Neuron (in vitro differentiated cells): Measurements from ENCODE around the gene FCHO2.

Experiments used
- H2AFZ ChIP-seq: one replicate; pipeline ENCODE4 v1.6.1; 2013; ENCODE audit warnings: low read depth, mild to moderate bottlenecking, inconsistent platforms, low read length, moderate library complexity
- H3K27me3 ChIP-seq: one replicate; pipeline ENCODE4 v1.6.1; 2013; ENCODE audit warnings: low read length; ENCODE audit not compliant: insufficient read depth
- H3K36me3 ChIP-seq: one replicate; pipeline ENCODE4 v1.6.1; 2013; ENCODE audit warnings: low read length; ENCODE audit not compliant: insufficient read depth
- H3K4me1 ChIP-seq: one replicate; pipeline ENCODE4 v1.6.1; 2013; ENCODE audit warnings: low read length; ENCODE audit not compliant: insufficient read depth
- H3K4me3 ChIP-seq: 2 replicates; pipeline ENCODE4 v1.5.1; 2013; ENCODE audit warnings: mild to moderate bottlenecking, low read length, moderate library complexity
- H3K9me3 ChIP-seq: one replicate; pipeline ENCODE4 v1.6.1; 2013; ENCODE audit warnings: low read length

The FCHO2 gene

DNA sequence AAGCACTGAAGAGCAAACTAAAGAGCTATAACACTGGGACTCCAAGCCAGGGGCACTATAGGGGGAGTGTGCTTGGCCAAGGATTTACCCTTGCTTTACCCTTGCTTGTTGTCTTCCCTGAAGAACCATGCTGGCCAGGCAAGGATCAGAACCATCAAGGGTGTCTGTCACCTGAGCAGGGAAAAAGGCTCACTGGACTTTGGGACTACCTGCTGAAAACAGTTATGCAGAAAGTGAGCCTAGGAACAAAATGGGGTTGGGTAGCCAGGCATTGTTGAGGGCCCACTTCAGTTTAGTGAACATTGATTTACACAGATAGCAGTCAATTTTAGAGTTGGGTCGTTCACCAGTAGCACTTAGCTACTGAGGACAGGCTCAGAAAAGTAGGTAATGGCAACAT, 156.5 kb downstream of the FCHO2 start:
- H3K27me3 ChIP-seq, result peaks cover 23% of the 10 kb centered on the region
- H3K9me3 ChIP-seq, result no peaks in the 10 kb centered on the region
- no peaks in the 10 kb centered on the region for H3K4me1 ChIP-seq
- H2AFZ ChIP-seq, result no peak overlapping the region
- H3K36me3 ChIP-seq, result no peaks in the 10 kb centered on the region
- H3K4me3 ChIP-seq, result no peak overlapping the region

DNA sequence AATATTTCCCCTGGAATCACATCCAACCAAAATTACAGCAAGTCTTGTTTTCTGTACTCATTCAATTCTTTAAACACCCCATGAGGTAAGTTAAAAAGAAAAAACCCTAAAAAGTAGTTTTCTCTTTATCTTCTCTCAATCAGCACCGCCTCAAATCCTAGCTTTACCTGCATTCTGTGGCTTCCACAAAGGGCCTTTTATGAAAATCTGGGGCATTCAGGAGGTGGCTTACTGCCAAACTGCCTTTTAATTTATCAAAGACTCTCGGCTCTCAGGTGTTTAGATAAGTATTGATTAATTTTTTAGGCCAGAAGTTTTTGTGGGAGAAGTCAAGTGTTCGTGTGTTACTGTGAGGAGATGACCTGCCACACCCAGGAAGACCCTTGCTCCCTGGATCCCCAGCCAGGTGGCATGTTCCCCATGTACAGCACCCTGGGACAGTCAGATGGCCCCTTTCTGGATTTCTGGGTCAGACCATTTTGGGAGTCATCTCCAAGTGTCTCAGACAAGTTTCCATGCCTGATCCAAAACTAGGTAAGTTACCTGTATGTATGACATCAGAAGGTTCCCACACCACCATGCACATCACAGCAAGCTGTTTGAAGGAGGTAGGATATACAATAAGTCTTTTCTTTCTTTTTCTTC, 158.3 kb downstream of the FCHO2 start:
- Histone ChIP-seq H3K4me3 (no peak overlapping the region), H3K9me3 (no peaks in the 10 kb centered on the region), H2AFZ (no peak overlapping the region), H3K4me1 (no peaks in the 10 kb centered on the region), H3K36me3 (no peaks in the 10 kb centered on the region), H3K27me3 (peaks cover 38% of the 10 kb centered on the region)

DNA sequence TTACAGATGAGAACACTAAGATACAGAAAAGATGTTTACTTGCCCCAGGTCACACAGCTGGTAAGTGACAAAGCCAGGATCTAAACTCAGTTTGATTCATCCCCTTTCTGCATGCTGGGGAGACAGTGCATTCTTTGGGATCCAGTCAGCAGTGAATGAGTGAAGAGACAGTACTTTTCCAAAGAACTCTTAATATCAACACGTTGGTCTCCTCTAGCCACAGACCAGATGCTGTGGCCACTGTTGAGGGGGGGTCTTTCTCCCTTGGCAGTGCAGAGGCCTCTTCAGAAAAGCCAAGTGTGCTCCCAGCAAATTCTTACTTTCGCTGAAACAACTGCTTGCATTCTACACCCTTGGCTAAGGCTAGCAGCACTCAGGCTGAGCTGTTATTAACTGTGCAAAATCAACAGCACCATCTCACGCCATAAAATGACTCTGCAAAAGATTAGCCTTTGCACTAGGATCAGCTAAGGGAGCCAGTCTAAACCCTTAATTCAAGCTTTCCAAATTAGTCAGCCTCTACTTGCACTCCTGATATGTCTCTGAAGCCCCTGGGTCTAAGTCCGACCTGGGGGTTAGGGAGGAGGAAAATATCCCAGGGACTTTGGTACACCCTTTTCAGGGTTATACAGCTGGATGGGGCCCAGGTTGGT, 159.7 kb downstream of the FCHO2 start:
- Histone ChIP-seq H3K27me3 (peaks cover 52% of the 10 kb centered on the region), H3K36me3 (no peaks in the 10 kb centered on the region), H3K4me3 (no peak overlapping the region), H3K9me3 (no peaks in the 10 kb centered on the region), H3K4me1 (no peaks in the 10 kb centered on the region), H2AFZ (no peak overlapping the region)

DNA sequence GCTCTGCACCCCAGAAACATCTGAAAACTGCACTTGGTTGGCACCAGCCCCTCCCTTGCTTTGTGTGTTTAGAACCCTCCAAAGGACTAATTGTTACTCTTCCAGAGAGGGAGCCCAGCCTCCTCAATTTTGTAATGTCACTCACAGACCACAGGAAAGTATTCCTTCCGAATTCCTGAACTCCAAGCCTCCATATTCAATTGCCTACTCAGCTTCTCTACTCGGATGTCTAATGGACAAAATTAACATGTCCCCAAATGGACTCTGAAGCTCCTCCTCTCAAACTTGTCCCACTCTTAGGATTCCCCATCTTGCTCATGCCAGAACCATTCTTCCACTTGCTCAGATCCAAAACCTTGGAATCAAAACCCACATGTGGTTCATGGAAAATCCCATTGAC, 160.7 kb downstream of the FCHO2 start:
- no peak overlapping the region for H3K4me3 ChIP-seq
- no peak overlapping the region for H2AFZ ChIP-seq
- peaks cover 62% of the 10 kb centered on the region for H3K27me3 ChIP-seq

DNA sequence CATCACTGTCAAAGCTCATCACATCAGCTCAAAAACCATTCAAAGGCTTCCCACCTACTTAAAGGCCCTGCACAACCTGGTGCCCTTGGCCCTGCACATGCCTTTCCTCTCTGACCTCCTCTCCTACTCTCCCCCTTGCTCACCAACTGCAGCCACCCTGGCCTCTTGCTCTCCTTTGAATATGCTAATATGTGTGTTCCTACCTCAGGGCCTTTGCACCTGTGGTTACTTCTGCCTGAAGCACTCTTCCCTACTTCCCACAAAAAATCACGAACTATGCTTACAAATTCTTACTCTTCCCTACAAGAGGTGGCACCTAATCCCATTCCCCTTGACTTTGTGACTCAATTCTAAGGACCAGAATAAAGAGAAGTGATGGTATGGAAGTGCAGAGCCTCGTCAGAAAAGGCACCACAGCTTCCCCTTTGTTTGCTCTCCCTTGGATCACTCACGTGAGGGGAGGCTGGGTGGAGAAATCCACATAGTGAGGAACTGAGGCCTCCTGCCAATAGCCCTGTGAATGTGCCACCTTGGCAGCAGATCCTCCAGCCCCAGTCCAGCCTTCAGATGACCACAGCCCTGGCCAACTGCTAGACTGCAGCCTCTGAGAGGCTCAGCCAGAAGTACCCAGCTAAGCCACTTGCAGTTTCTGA, 161.4 kb downstream of the FCHO2 start:
- Histone ChIP-seq H3K4me1 (peaks cover 5% of the 10 kb centered on the region), H3K9me3 (no peaks in the 10 kb centered on the region), H3K27me3 (peaks cover 68% of the 10 kb centered on the region), H3K36me3 (no peaks in the 10 kb centered on the region), H2AFZ (no peak overlapping the region), H3K4me3 (no peak overlapping the region)

More for the DNA sequence above, 160.7 kb downstream of the FCHO2 start:
- H3K4me1 ChIP-seq, result peaks cover 5% of the 10 kb centered on the region
- no peaks in the 10 kb centered on the region for H3K9me3 ChIP-seq
- no peaks in the 10 kb centered on the region for H3K36me3 ChIP-seq

DNA sequence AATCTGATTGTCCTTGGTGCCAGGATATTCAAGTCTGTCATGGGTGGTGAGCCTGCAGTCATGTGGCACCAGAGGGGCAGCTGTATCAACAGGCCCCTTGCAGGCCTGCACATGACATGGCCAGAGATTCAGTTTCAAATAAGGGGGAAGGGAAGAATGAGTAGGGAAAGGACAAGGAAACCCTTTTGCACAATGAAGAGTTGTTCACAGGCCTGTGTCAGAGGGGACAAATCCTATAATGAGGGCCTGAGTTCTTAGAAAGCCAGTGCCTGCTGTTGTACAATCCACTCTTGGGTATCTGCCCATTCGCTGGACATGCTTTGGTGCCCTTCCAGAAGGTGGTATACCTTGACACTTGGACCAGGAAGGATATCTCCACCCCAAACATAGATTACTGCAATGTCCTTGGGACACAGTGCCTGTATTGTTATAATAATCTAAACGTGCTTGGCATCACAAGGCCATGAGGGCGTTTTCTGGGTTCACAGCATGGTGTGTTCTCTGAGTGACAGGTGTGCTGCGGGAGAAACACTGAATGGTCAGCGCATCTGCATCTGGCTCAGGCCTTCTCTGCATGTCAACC, 162.6 kb downstream of the FCHO2 start:
- Histone ChIP-seq H2AFZ (no peak overlapping the region), H3K9me3 (no peaks in the 10 kb centered on the region), H3K36me3 (no peaks in the 10 kb centered on the region), H3K4me1 (peaks cover 5% of the 10 kb centered on the region), H3K4me3 (no peak overlapping the region), H3K27me3 (peaks cover 78% of the 10 kb centered on the region)

DNA sequence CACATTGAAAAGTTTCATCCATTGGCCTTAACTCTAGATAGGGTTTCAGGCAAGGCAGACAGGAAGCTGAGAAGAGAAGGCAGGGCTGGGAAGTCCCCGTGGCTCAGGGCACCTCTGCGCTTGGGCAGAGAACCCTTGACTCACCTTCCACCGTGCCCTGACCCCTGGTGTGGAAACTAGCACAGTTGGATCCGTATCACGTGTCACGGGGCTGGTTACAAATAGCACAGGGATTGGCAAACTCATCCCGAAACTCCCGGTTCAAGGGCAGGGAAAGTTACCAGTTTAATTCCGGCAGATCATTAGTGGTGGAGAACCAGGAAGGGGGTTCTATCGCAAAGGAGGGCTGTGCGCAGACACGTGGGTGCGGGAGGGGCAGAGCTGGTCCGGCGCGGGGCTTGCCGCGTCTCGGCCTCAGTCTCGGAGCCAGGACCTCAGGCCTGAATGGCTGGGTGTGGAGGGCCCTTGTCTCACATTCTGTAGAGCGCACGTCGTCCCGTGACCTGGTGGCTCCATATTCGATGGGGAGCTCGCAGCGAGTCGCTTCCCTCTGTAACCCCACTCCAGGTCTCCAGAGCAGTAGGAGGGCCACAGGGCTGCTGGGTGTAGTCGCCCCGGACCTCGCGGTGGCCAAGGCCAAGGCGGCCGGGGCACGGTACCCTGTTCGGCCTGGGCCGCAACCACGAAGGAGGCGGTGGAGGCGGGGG, 163.8 kb downstream of the FCHO2 start:
- no peaks in the 10 kb centered on the region for H3K36me3 ChIP-seq
- no peak overlapping the region for H3K4me3 ChIP-seq
- peaks cover 88% of the 10 kb centered on the region for H3K27me3 ChIP-seq

DNA sequence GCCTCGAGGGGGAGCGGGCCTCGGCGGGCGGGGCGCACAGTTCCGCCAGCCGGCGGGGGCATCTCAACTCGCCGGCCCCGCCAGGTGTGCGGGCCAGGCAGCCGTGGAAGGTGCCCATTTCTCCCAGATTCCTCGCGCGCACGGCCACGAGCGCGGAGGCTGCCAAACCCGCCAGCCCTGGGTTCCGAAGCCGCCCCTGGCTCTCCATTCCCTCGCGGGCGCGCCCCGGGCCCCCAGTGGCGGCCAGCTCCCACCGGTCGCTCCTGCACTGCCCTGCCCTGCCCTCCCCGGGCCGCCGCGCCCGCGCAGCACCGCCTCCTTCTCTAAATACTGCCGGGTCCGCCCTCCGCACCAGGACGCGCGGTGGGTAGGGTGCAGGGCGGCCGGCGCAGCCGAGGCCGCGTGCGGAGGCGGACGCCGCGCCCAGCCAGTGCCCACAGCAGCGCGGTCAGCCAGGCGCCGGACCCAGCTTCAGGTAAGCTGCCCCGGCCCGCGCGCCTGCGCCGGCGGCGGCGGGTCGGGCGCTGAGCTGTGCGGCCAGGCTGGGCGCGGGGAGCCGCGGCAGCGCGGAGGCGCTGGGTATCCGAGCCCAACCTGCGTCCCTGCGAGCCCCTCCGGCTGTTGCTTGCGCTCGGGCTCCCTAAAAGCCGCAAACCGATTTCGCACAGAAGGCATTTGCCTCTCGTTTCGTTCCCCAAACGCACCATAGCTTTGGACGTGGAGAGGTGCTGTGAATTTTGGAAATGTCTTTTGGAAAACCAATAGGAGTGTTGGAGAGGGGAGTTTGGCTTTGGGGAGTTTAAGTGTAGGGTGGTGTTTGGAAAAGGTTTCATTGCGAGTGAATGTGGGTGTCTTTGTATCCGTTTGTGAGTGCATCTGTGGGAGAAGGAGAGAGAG, 164.6 kb downstream of the FCHO2 start, which contains the start of gene TMEM171:
Gene TMEM171, plus strand, starts transcription at position 354 of the 897 bp plus-strand sequence. CDS start 2,799 bp downstream, outside the sequence.
- H3K4me1 ChIP-seq, result peaks cover 5% of the 10 kb centered on the region
- no peaks in the 10 kb centered on the region for H3K36me3 ChIP-seq
- H3K27me3 ChIP-seq, result peaks cover 81% of the 10 kb centered on the region
- no peak within 1 kb of the TSS for H2AFZ ChIP-seq
- peak within 1 kb of the TSS; percentile 11 for H3K4me3 ChIP-seq
- H3K9me3 ChIP-seq, result no peaks in the 10 kb centered on the region

More for the DNA sequence above, 163.8 kb downstream of the FCHO2 start:
- no peaks in the 10 kb centered on the region for H3K9me3 ChIP-seq
- no peak overlapping the region for H2AFZ ChIP-seq
- peaks cover 5% of the 10 kb centered on the region for H3K4me1 ChIP-seq

DNA sequence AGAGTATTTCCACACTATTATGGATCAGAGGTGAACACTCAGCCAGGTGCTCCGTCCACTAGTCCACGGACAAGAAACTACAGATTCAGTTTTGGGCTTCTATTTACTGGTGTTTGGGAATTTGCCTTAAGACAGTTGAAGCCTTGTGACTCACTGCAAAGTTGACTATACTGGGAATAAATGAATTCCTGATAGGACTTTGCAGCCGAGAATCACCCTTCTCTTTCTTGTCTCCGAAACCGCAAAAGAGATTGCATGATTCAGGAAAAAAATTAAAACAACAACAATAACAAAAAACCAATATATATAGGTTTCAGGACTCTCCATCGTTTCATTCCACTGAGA, 165.2 kb downstream of the FCHO2 start:
- Histone ChIP-seq H3K36me3 (no peaks in the 10 kb centered on the region), H3K4me3 (no peak overlapping the region), H3K4me1 (peaks cover 5% of the 10 kb centered on the region), H3K9me3 (no peaks in the 10 kb centered on the region), H2AFZ (no peak overlapping the region), H3K27me3 (peaks cover 76% of the 10 kb centered on the region)

DNA sequence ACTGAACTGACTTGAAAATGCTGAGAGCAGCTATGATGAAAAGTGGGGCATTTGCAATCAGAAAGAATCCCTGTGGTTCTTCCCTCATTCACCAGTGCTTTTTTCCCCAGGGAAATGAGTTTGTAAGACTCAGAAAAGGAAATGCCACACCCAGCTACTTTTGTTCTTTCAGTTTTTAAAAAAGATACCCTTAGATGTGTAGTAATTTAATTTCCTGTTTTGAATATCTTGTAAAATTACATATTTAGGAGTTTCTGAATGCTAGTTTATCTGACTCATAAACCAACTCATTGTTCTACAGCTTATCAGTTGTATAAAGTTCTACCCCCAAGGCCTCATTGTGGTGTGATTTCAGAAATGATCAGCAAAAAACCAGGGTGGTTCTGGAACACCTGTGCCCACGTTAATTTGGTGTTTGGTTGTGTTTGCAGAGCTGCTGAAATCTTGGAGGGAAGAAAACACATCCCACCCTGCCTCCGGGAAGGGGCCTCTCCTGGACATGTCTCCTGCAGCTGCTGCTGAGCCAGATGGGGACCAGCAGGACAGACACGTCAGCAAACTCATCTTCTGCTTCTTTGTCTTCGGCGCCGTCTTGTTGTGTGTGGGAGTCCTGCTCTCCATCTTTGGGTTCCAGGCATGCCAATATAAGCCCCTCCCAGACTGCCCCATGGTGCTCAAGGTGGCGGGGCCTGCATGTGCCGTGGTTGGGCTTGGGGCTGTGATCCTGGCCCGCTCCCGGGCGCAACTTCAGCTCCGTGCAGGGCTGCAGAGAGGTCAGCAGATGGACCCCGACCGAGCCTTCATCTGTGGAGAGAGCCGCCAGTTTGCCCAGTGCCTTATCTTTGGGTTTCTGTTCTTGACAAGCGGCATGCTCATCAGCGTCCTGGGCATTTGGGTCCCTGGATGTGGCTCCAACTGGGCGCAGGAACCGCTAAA, 167.3 kb downstream of the FCHO2 start:
- Histone ChIP-seq H3K27me3 (peaks cover 63% of the 10 kb centered on the region), H3K9me3 (no peaks in the 10 kb centered on the region), H3K4me1 (peaks cover 5% of the 10 kb centered on the region), H3K4me3 (no peak overlapping the region), H2AFZ (no peak overlapping the region), H3K36me3 (no peaks in the 10 kb centered on the region)

DNA sequence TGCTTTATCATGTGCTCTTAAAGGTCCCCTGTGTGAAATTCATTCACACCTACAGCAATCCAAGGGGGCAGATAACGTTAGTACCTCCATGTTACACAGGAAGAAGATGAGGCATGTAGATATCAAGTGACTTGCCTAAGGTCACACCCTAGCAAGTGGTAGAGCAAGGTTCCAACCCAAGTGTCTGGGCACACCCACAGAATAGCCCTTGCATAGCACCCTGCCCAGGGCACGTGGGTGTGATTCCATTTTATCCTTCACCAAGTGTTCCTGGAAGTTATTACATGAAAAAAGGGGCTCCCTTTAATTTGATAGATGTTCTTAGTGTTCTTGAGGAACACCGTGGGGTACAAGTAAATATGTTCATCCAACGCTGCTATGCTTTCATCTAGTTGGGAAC, 169.4 kb downstream of the FCHO2 start:
- H3K36me3 ChIP-seq, result no peaks in the 10 kb centered on the region
- H3K27me3 ChIP-seq, result peaks cover 47% of the 10 kb centered on the region
- no peaks in the 10 kb centered on the region for H3K9me3 ChIP-seq
- no peak overlapping the region for H3K4me3 ChIP-seq
- H2AFZ ChIP-seq, result no peak overlapping the region
- peaks cover 5% of the 10 kb centered on the region for H3K4me1 ChIP-seq
